ENCODE data around the gene TMEM273.
A peak's percentile ranks its signal among the peaks of the same experiment; 100 is the strongest.
"Not testable (repeated sequence)": the region's sequence is repeated elsewhere in the genome, so short reads cannot be mapped to it uniquely, and the experiment has no call there.

TMEM273 gene

GRCh38 chr10:49217645-49218044, 29.5 kb upstream of the TMEM273 start:
- Mint-ChIP-seq H3K4me3 (no peak overlapping the region), H3K9me3 (peaks cover 4% of the 10 kb centered on the region), H3K27ac (no peak overlapping the region), H3K4me1 (peaks cover 14% of the 10 kb centered on the region), H3K27me3 (no peaks in the 10 kb centered on the region), H3K36me3 (no peaks in the 10 kb centered on the region)
- ATAC-seq = no peak

GRCh38 chr10:49213211-49213610, 25.0 kb upstream of the TMEM273 start:
- H3K4me3 Mint-ChIP-seq = no peak overlapping the region
- no peaks in the 10 kb centered on the region for H3K27me3 Mint-ChIP-seq
- H3K4me1 Mint-ChIP-seq = peaks cover 21% of the 10 kb centered on the region
- no peaks in the 10 kb centered on the region for H3K9me3 Mint-ChIP-seq
- ATAC-seq = no peak
- no peaks in the 10 kb centered on the region for H3K36me3 Mint-ChIP-seq
- H3K27ac Mint-ChIP-seq = no peak overlapping the region

DNA sequence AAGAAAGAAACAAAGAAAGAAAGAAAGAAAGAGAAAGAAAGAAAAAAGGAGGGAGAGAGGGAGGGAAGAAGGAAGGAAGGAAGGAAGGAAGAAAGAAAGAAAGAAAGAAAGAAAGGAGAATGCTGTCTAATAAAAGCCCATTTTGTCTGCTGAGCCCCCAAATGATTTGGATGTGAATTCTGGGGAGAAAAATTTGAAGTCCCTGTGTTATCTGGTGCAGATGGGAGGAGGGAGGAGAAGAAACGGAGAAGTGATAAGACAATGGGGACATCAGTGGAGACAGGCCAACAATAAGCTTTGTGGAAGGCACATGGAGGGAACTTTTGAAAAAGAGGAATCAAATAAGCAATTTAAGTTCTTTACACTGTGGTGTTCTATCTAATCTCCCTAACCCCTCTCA, 24.6 kb upstream of the TMEM273 start:
- H3K9me3 Mint-ChIP-seq = no peaks in the 10 kb centered on the region
- no peak for ATAC-seq
- H3K27ac Mint-ChIP-seq = no peak overlapping the region
- peaks cover 23% of the 10 kb centered on the region for H3K4me1 Mint-ChIP-seq
- no peak overlapping the region for H3K4me3 Mint-ChIP-seq
- H3K27me3 Mint-ChIP-seq = no peaks in the 10 kb centered on the region
- H3K36me3 Mint-ChIP-seq = no peaks in the 10 kb centered on the region

- Mint-ChIP-seq H3K27me3 (no peaks in the 10 kb centered on the region), H3K9me3 (no peaks in the 10 kb centered on the region), H3K4me1 (peaks cover 20% of the 10 kb centered on the region), H3K4me3 (no peak overlapping the region), H3K36me3 (no peaks in the 10 kb centered on the region), H3K27ac (no peak overlapping the region)
- no peak for ATAC-seq
These were observed 23.9 kb upstream of the TMEM273 start for GRCh38 chr10:49212076-49212475.

GRCh38 chr10:49208996-49209395, 20.8 kb upstream of the TMEM273 start:
- ATAC-seq = no peak
- peaks cover 19% of the 10 kb centered on the region for H3K4me1 Mint-ChIP-seq
- peaks cover 7% of the 10 kb centered on the region for H3K36me3 Mint-ChIP-seq
- peaks cover 3% of the 10 kb centered on the region for H3K9me3 Mint-ChIP-seq
- H3K27me3 Mint-ChIP-seq = peaks cover 4% of the 10 kb centered on the region
- no peak overlapping the region for H3K27ac Mint-ChIP-seq
- H3K4me3 Mint-ChIP-seq = no peak overlapping the region

DNA sequence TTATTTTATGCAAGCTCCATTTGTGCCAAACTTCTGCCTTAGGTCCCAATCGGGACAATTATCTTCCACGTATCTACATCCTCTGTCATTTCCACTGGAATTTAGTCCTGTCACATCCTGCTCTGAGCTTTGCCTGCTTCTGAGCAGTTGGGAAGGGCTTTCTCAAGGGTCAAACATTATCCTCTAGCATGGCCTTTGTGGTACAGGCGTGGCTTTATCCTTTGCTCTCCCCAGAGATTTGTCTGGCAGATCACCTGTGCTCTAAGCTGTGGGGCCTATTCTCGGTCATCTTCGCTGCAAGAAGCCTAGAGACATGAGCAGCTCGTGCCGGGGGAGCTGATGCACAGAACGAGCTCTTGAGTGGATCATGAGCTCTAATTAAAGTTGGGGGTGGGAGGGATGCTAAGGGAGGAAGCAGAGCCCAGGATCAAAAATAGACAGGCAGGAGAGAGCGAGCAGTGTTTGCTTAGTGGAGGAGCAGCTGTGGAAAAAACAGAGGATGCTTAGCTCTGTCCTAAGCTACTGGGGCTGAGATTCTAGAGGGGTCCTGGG, 19.8 kb upstream of the TMEM273 start:
- Mint-ChIP-seq H3K27ac (no peak overlapping the region), H3K9me3 (peaks cover 6% of the 10 kb centered on the region), H3K27me3 (peaks cover 7% of the 10 kb centered on the region), H3K4me1 (peaks cover 18% of the 10 kb centered on the region), H3K4me3 (no peak overlapping the region), H3K36me3 (peaks cover 10% of the 10 kb centered on the region)
- peak; percentile 24 for ATAC-seq

GRCh38 chr10:49207113-49207512, 18.9 kb upstream of the TMEM273 start:
- Mint-ChIP-seq H3K4me3 (no peak overlapping the region), H3K36me3 (peaks cover 10% of the 10 kb centered on the region), H3K4me1 (peaks cover 10% of the 10 kb centered on the region), H3K27me3 (peaks cover 7% of the 10 kb centered on the region), H3K27ac (no peak overlapping the region), H3K9me3 (peaks cover 6% of the 10 kb centered on the region)
- peak; percentile 56 for ATAC-seq

- Mint-ChIP-seq H3K4me1 (peaks cover 10% of the 10 kb centered on the region), H3K27ac (no peak overlapping the region), H3K9me3 (peaks cover 6% of the 10 kb centered on the region), H3K36me3 (peaks cover 10% of the 10 kb centered on the region), H3K4me3 (no peak overlapping the region), H3K27me3 (peaks cover 7% of the 10 kb centered on the region)
- ATAC-seq = no peak
These were observed 17.0 kb upstream of the TMEM273 start for GRCh38 chr10:49205206-49205605.

DNA sequence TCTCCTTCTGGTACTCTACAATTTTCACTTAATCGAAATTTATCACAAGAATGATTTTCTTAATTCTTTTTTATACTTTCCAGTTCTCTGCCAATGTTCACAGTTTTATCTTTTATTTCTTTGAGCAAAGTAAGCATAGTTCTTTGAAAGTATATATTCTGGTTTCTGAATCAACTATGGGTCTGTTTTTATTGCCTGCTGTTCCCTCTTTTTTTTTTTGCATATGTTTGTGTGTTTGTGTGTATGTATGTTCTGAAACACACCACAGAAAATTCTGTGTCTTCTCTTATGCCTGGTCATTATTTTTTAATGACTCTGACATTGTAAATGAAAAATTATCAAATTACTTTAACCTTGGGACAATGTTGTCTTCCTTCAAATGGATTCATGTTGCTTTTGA, 15.9 kb upstream of the TMEM273 start:
- Mint-ChIP-seq H3K4me3 (no peak overlapping the region), H3K9me3 (peaks cover 6% of the 10 kb centered on the region), H3K27me3 (peaks cover 7% of the 10 kb centered on the region), H3K27ac (no peak overlapping the region), H3K4me1 (peaks cover 10% of the 10 kb centered on the region), H3K36me3 (peaks cover 10% of the 10 kb centered on the region)
- ATAC-seq = no peak

GRCh38 chr10:49202266-49202665, 14.1 kb upstream of the TMEM273 start:
- H3K27me3 Mint-ChIP-seq = peaks cover 7% of the 10 kb centered on the region
- peaks cover 10% of the 10 kb centered on the region for H3K36me3 Mint-ChIP-seq
- no peak overlapping the region for H3K4me3 Mint-ChIP-seq
- H3K9me3 Mint-ChIP-seq = peaks cover 6% of the 10 kb centered on the region
- ATAC-seq = no peak
- no peak overlapping the region for H3K27ac Mint-ChIP-seq
- no peaks in the 10 kb centered on the region for H3K4me1 Mint-ChIP-seq

DNA sequence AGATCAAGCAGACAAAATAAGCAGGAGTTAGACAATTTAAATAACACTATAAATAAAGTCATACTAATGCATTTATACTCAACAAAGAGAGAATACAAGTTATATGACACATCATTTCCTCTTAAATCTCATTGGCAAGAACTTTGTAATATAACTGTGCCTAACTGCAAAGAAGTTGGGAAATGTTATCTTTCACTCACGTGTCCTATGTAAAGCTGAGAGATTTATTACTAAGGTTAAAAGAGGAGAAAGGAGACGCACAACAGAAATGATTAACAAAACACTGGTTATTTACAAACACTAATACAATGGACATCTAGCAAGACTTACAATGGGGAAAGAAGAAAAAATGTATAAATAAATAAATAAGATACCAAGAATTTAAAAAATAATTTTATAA, 12.7 kb upstream of the TMEM273 start:
- peaks cover 7% of the 10 kb centered on the region for H3K27me3 Mint-ChIP-seq
- H3K9me3 Mint-ChIP-seq = peaks cover 6% of the 10 kb centered on the region
- no peak overlapping the region for H3K27ac Mint-ChIP-seq
- H3K4me1 Mint-ChIP-seq = no peaks in the 10 kb centered on the region
- ATAC-seq = no peak
- H3K36me3 Mint-ChIP-seq = peaks cover 10% of the 10 kb centered on the region
- H3K4me3 Mint-ChIP-seq = no peak overlapping the region

- Mint-ChIP-seq H3K4me1 (peaks cover 18% of the 10 kb centered on the region), H3K36me3 (no peaks in the 10 kb centered on the region), H3K27me3 (no peaks in the 10 kb centered on the region), H3K9me3 (no peaks in the 10 kb centered on the region), H3K4me3 (no peak overlapping the region), H3K27ac (peak overlapping the region; percentile 65)
- ATAC-seq = no peak
These were observed 9.0 kb upstream of the TMEM273 start for GRCh38 chr10:49197171-49197570.

DNA sequence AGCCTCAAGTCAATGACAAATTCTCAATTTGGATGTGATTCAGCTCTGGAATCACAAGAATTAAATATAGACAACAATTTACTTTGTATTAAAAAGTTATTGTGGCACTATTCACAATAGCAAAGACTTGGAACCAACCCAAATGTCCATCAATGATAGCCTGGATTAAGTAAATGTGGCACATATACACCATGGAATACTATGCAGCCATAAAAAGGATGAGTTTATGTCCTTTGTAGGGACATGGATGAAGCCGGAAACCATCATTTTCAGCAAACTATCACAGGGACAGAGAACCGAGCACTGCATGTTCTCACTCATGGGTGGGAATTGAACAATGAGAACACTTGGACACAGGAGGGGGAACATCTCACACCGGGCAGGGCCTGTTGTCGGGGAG, 7.7 kb upstream of the TMEM273 start:
- not testable (repeated sequence) for H3K4me3 Mint-ChIP-seq, H3K36me3 Mint-ChIP-seq, H3K27me3 Mint-ChIP-seq, ATAC-seq, H3K27ac Mint-ChIP-seq, H3K9me3 Mint-ChIP-seq
- peaks cover 28% of the 10 kb centered on the region for H3K4me1 Mint-ChIP-seq

DNA sequence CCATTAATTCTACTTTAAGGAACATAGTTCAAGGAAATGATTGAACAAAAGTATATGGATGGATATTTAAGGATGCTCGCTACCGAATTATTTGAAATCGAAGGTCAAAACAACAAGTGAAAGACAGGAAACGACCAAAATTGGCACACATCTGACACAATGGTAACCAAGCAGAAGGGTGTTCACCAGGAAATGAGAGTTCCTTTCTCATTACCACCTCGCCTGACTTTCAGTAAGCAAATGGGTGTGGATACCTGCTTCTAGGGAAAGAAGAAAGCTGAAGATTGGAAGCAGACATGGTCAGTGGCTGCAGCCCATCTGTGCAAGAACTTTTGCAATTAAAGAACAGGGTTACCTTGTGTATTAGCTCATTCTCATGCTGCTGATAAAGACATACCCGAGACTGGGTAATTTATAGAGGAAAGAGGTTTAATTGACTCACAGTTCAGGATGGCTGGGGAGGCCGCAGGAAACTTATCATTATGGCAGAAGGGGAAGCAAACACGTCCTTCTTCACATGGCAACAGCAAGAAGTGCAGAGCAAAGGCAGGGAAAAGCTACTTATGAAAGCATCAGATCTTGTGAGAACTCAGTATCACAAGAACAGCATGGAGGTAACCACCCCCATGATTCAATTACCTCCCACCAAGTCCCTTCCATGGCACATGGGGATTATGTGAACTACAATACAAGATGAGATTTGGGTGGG, 6.2 kb upstream of the TMEM273 start:
- Mint-ChIP-seq H3K4me1 (peaks cover 43% of the 10 kb centered on the region), H3K36me3 (no peaks in the 10 kb centered on the region), H3K4me3 (peak overlapping the region; percentile 47), H3K27me3 (no peaks in the 10 kb centered on the region), H3K27ac (peak overlapping the region; percentile 69), H3K9me3 (peaks cover 3% of the 10 kb centered on the region)
- ATAC-seq = no peak

- ATAC-seq = no peak
These were observed 3.2 kb upstream of the TMEM273 start for GRCh38 chr10:49191349-49191748.

GRCh38 chr10:49189422-49189821, 1.2 kb upstream of the TMEM273 start:
- no peak for ATAC-seq
- no peaks in the 10 kb centered on the region for H3K27me3 Mint-ChIP-seq
- H3K4me1 Mint-ChIP-seq = peaks cover 82% of the 10 kb centered on the region
- peaks cover 20% of the 10 kb centered on the region for H3K36me3 Mint-ChIP-seq
- H3K4me3 Mint-ChIP-seq = peak overlapping the region; percentile 76
- peak overlapping the region; percentile 96 for H3K27ac Mint-ChIP-seq
- peaks cover 3% of the 10 kb centered on the region for H3K9me3 Mint-ChIP-seq

More at GRCh38 chr10:49191349-49191748, 3.2 kb upstream of the TMEM273 start:
- peak overlapping the region; percentile 96 for H3K27ac Mint-ChIP-seq
- H3K4me1 Mint-ChIP-seq = peaks cover 68% of the 10 kb centered on the region
- H3K36me3 Mint-ChIP-seq = peaks cover 7% of the 10 kb centered on the region
- no peaks in the 10 kb centered on the region for H3K27me3 Mint-ChIP-seq
- H3K4me3 Mint-ChIP-seq = peak overlapping the region; percentile 76
- H3K9me3 Mint-ChIP-seq = peaks cover 3% of the 10 kb centered on the region
